Measurements from ENCODE around the gene INHBB. TPM values are rescaled to one million over a fixed set of nuclear protein-coding genes. Genes with fewer than 3 reads are reported as not detected.

INHBB gene
- total and polyA plus RNA-seq, 2 of the 4 experiments (the other 2 are of a cell fraction) = 0.18 to 0.92 TPM

GRCh38 chr2:120373424-120373823, 27.5 kb downstream of the INHBB start:
- no TSS peak for BruUV-seq (replicated peaks)
- Histone ChIP-seq H3K27ac (ENCODE audit: insufficient read depth, low read length) (no peak overlapping the region), H3K56ac (ENCODE audit: extremely low read depth, insufficient read depth, low read length) (no peak overlapping the region), H2BK5ac (ENCODE audit: low read depth, low read length, poor library complexity, severe bottlenecking) (no peak overlapping the region), H3K9me3 (ENCODE audit: control insufficient read depth, insufficient read depth, low read length) (no peaks in the 10 kb centered on the region), H3K4me3 (ENCODE audit: insufficient read depth, low read depth, low read length) (no peak overlapping the region), H2BK15ac (ENCODE audit: low read depth, low read length) (no peak overlapping the region), H3K9me1 (ENCODE audit: insufficient read depth, low read length) (0 out of 2 replicates have a peak, but pooled peaks cover under 1% of the 10 kb centered on the region), H3K23ac (ENCODE audit: low read depth, low read length) (no peak overlapping the region), H2AK9ac (replicated peaks; ENCODE audit: low read depth, low read length, poor library complexity) (no peak overlapping the region), H2BK120ac (ENCODE audit: low read depth, low read length) (no peak overlapping the region), H3K4me1 (ENCODE audit: control insufficient read depth, insufficient read depth, low read length) (no peaks in the 10 kb centered on the region), H4K5ac (ENCODE audit: low read depth, low read length) (no peak overlapping the region), H3K4ac (ENCODE audit: low read depth, low read length) (no peak overlapping the region), H3K36me3 (ENCODE audit: control insufficient read depth, insufficient read depth, low read length) (no peaks in the 10 kb centered on the region), H3K9ac (ENCODE audit: low read depth, low read length) (no peak overlapping the region), H2AFZ (replicated peaks; ENCODE audit: low read length, poor library complexity) (no peak overlapping the region), H2AK5ac (ENCODE audit: low read depth, low read length) (no peak overlapping the region), H4K20me1 (ENCODE audit: insufficient read depth, low read length) (no peaks in the 10 kb centered on the region; the same call in 1 of the 2 replicates), H3K14ac (replicated peaks; ENCODE audit: low read depth, low read length) (no peak overlapping the region), H3K4me2 (ENCODE audit: low read depth, low read length) (no peak overlapping the region), H3K18ac (ENCODE audit: low read depth, low read length) (no peak overlapping the region), H3K79me1 (ENCODE audit: low read depth in 1 of 2, low read length in 2 of 2) (no peaks in the 10 kb centered on the region), H4K91ac (ENCODE audit: insufficient read depth, low read depth, low read length) (no peak overlapping the region), H4K8ac (ENCODE audit: low read depth in 2 of 2, low read length in 2 of 2) (no peak overlapping the region), H2BK20ac (ENCODE audit: low read depth, low read length) (no peak overlapping the region), H3K27me3 (ENCODE audit: control insufficient read depth, insufficient read depth, low read length) (peaks cover 62% of the 10 kb centered on the region)
- no peak for DNase-seq
- WGBS, 2 experiments (ENCODE audit: extremely low coverage in 2 of 2, insufficient read length in 1 of 2) = no CpG with 5 or more reads among the region's 10 CpGs
- ATAC-seq (ENCODE audit: low read depth) = no peak
- in situ Hi-C loops (cut with MboI; ENCODE audit: low sequenced_read_pairs) = no loop called here
- intact Hi-C loops (cut with micrococcal nuclease) = no loop called here
- dilution Hi-C loops (cut with HindIII; ENCODE audit: low sequenced_read_pairs, unreplicated experiment) = no loop called here
- no peak for TF ChIP-seq CHD1 (IDR thresholded peaks at IDR 0.05; ENCODE audit: low read depth, low read length)
- no peak for TF ChIP-seq POLR2A (IDR thresholded peaks at IDR 0.05; ENCODE audit: low read depth, low read length)
- no peak for TF ChIP-seq MAFK (IDR thresholded peaks at IDR 0.05; ENCODE audit: low read depth, low read length)
- no peak for TF ChIP-seq MXI1 (IDR thresholded peaks at IDR 0.05; ENCODE audit: borderline replicate concordance, low read depth, low read length)
- TF ChIP-seq RCOR1 (IDR thresholded peaks at IDR 0.05; ENCODE audit: insufficient replicate concordance, low read length) = no peak
- no peak for TF ChIP-seq NFE2L2 (IDR thresholded peaks at IDR 0.05; ENCODE audit: low read depth, low read length)
- TF ChIP-seq ELK1 (IDR thresholded peaks at IDR 0.05; ENCODE audit: borderline replicate concordance, low read depth, low read length) = no peak
- TF ChIP-seq CTCF (conservative IDR thresholded peaks at IDR 0.05; ENCODE audit: low read depth, low read length) = no peak
- POLR2A ChIA-PET (ENCODE audit: unreplicated experiment) = no interaction called here
- CTCF ChIA-PET = no interaction called here

All from IMR-90 (cell line).